IPS-20b (cell line): ENCODE results near the gene HHATL.

Experiments
- H3K27ac ChIP-seq: one replicate; pipeline ENCODE4 v1.5.1; 2013; ENCODE audit warnings: low read length
- H3K27me3 ChIP-seq: 2 replicates; pipeline ENCODE4 v1.6.1; 2013; ENCODE audit warnings: mild to moderate bottlenecking, low read length, inconsistent platforms; ENCODE audit not compliant: insufficient read depth
- H3K36me3 ChIP-seq: 2 replicates; pipeline ENCODE4 v1.6.1; 2013; ENCODE audit warnings: low read depth, mild to moderate bottlenecking, inconsistent platforms, low read length, moderate library complexity; ENCODE audit not compliant: insufficient read depth
- H3K4me1 ChIP-seq: 2 replicates; pipeline ENCODE4 v1.6.1; 2013; ENCODE audit warnings: mild to moderate bottlenecking, control low read depth, inconsistent platforms, low read length, moderate library complexity; ENCODE audit not compliant: insufficient read depth
- H3K4me3 ChIP-seq: 2 replicates; pipeline ENCODE4 v1.5.1; 2013; ENCODE audit warnings: mild to moderate bottlenecking, low read length, inconsistent platforms
- H3K9ac ChIP-seq: 2 replicates; pipeline ENCODE4 v1.6.1; 2013; ENCODE audit warnings: low read depth, mild to moderate bottlenecking, inconsistent platforms, low read length, moderate library complexity
- H3K9me3 ChIP-seq: 2 replicates; pipeline ENCODE4 v1.6.1; 2013; ENCODE audit warnings: mild to moderate bottlenecking, low read depth, low read length, inconsistent platforms; ENCODE audit not compliant: insufficient read depth

Gene HHATL

GRCh38 chr3:42710323-42711021, 7.9 kb upstream of the HHATL start:
- H3K27me3 ChIP-seq, result no peaks in the 10 kb centered on the region
- no peaks in the 10 kb centered on the region for H3K36me3 ChIP-seq
- H3K27ac ChIP-seq, result no peak overlapping the region
- no peak overlapping the region for H3K9ac ChIP-seq
- no peak overlapping the region for H3K4me3 ChIP-seq
- H3K4me1 ChIP-seq, result no peaks in the 10 kb centered on the region
- no peaks in the 10 kb centered on the region for H3K9me3 ChIP-seq

DNA sequence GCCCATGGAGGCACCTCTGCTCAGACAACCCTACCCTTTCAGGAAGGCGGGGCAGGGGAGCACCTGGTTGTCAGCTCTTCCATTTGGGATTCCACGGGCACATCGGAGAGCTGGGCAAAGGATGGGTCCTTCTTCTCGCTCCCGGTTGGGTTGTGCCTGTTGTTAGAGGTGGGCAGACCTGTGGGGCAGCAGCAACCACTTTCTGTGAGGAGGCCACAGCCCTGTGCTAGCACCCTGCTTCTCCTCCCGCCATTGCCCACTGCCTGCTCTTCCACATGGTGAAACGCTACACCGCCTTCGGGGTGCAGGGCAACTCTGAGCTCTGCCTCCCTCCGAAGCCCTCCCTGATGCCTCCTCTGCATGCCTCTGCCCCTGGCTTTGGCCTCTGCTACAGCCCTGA, 7.0 kb upstream of the HHATL start:
- Histone ChIP-seq H3K27ac (no peak overlapping the region), H3K4me1 (no peaks in the 10 kb centered on the region), H3K27me3 (no peaks in the 10 kb centered on the region), H3K9me3 (no peaks in the 10 kb centered on the region), H3K36me3 (no peaks in the 10 kb centered on the region), H3K4me3 (no peak overlapping the region), H3K9ac (no peak overlapping the region)

- no peaks in the 10 kb centered on the region for H3K27me3 ChIP-seq
- no peaks in the 10 kb centered on the region for H3K4me1 ChIP-seq
- no peaks in the 10 kb centered on the region for H3K9me3 ChIP-seq
- H3K9ac ChIP-seq, result no peak overlapping the region
- H3K27ac ChIP-seq, result no peak overlapping the region
- H3K36me3 ChIP-seq, result no peaks in the 10 kb centered on the region
- no peak overlapping the region for H3K4me3 ChIP-seq
Measured at GRCh38 chr3:42708611-42709151, 6.1 kb upstream of the HHATL start.

- H3K4me3 ChIP-seq, result no peak overlapping the region
- no peaks in the 10 kb centered on the region for H3K36me3 ChIP-seq
- H3K9me3 ChIP-seq, result no peaks in the 10 kb centered on the region
- H3K27ac ChIP-seq, result no peak overlapping the region
- no peaks in the 10 kb centered on the region for H3K27me3 ChIP-seq
- no peaks in the 10 kb centered on the region for H3K4me1 ChIP-seq
- H3K9ac ChIP-seq, result no peak overlapping the region
Measured at GRCh38 chr3:42707620-42708355, 5.2 kb upstream of the HHATL start.

GRCh38 chr3:42706721-42707619, 4.4 kb upstream of the HHATL start:
- H3K36me3 ChIP-seq, result no peaks in the 10 kb centered on the region
- H3K27ac ChIP-seq, result no peak overlapping the region
- H3K4me3 ChIP-seq, result no peak overlapping the region
- H3K4me1 ChIP-seq, result no peaks in the 10 kb centered on the region
- H3K27me3 ChIP-seq, result no peaks in the 10 kb centered on the region
- no peaks in the 10 kb centered on the region for H3K9me3 ChIP-seq
- H3K9ac ChIP-seq, result no peak overlapping the region

DNA sequence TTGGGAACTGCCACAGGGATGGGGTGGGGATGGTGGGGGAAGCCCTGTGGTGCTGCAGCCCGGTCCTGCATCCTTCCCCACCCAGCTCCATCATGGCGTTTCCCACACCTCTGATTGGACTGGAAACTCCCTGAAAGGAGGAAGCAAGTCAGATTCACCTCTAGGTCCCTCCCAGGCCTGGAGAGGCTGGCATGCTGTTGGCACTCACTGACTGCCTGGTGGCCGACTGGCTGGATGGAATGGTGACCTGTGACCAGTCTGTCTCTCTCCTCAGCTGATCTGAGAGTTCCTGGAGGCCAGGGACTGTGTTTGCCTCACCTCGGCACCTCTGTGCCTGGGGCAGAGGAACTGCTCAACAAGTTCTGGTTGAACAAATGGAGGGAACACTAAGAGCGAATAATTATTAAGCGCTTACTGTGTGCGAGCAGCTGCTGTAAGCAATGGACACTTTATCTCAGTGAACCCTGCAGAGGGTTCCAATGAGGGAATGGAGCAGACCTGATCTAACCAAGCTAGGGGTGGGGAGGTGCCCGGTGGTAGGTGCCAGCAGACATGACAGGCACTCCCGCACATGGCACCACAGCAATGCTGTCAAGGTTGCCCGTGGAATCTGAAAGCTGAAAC, 3.5 kb upstream of the HHATL start:
- Histone ChIP-seq H3K9me3 (no peaks in the 10 kb centered on the region), H3K27me3 (no peaks in the 10 kb centered on the region), H3K9ac (no peak overlapping the region), H3K4me3 (no peak overlapping the region), H3K36me3 (no peaks in the 10 kb centered on the region), H3K4me1 (no peaks in the 10 kb centered on the region), H3K27ac (no peak overlapping the region)

DNA sequence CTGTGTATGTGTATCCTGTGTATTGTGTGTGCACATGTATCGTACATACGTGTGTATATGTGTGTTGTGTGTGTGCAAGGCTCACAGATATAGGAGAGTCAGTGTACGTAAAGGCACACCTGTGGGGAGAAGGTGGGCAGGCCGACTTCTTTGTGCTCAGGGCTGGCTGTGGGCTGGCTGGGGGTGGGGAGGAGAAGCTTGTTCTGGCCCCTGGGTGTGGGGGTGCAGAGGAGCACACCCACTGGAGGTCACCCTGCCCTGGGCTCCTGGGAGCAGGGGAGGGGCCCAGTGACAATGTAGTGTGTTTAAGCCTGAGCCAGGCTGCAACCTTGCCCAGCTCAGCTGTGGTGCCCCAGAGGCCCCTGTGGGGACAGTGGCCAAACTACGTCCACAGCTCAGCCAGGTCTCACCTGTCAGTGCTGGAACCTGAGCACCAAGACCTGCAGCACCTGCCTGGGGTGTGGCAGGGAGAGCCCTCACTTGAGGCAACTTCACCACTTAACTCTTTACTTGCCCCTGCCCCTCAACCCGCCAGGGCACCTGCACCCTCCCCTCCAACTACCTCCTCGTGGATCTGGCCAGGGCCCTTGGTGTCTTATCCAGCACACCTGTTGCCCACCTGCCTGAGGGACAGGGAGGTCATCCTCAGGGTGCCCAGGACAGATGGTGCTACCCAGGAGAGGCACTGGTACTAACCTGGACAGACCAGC, 2.6 kb upstream of the HHATL start:
- no peaks in the 10 kb centered on the region for H3K9me3 ChIP-seq
- no peak overlapping the region for H3K4me3 ChIP-seq
- no peak overlapping the region for H3K9ac ChIP-seq
- H3K27me3 ChIP-seq, result no peaks in the 10 kb centered on the region
- H3K36me3 ChIP-seq, result no peaks in the 10 kb centered on the region
- H3K4me1 ChIP-seq, result no peaks in the 10 kb centered on the region
- no peak overlapping the region for H3K27ac ChIP-seq

DNA sequence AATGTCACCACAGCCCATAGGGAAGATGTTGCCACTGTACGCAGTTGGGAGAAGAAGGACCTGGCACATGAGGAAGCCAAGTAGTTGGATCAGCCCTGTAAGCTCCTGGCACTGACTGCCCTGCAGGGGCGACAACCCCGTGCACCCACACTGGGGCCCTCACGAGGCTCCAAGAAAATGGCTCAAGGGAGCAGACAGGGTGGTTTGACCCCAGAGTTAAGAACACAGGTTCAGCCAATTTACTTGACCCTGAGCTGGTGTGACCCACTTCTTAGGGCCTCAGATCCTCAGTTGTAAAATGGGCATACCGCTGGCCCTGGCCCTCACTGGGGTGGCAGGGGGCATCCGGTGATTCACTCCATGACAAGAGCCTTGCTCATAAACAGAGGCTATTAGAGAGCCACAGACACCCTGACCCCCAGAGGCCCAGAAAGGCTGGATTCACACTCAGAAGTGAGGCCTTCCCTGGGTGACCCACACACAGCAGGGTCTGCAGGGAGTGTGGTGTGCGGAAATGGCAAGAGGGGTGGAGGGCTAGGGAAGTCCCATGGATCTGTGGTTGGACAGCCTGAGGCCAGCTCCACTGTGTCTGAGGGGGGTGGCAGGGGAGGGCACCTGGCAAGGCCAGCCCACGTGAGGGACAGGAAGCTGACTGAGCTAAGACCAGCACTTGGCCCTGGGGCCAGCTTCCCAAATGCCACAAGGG, 1.7 kb upstream of the HHATL start:
- Histone ChIP-seq H3K4me3 (no peak overlapping the region), H3K9me3 (no peaks in the 10 kb centered on the region), H3K36me3 (no peaks in the 10 kb centered on the region), H3K4me1 (no peaks in the 10 kb centered on the region), H3K9ac (no peak overlapping the region), H3K27ac (no peak overlapping the region), H3K27me3 (no peaks in the 10 kb centered on the region)

DNA sequence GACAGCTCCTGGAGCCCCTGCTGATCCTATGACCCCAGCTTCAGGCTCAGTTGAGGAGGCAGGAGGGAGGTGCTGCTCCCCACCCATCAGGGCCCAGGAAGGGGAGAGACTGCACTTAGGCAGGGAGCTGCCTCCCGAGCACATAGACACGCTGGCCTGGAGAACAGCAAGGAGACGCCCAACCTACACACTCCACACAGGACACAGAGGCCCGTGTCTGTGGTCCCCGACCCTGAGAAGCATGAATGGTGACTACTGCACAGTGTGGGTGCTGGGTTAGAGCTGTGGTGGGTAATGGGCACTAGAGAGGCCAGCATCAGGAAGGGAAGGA, 1.1 kb upstream of the HHATL start:
- H3K9ac ChIP-seq, result no peak overlapping the region
- H3K27ac ChIP-seq, result no peak overlapping the region
- no peaks in the 10 kb centered on the region for H3K36me3 ChIP-seq
- no peaks in the 10 kb centered on the region for H3K27me3 ChIP-seq
- no peak overlapping the region for H3K4me3 ChIP-seq
- no peaks in the 10 kb centered on the region for H3K9me3 ChIP-seq
- H3K4me1 ChIP-seq, result no peaks in the 10 kb centered on the region

- Histone ChIP-seq H3K27me3 (no peaks in the 10 kb centered on the region), H3K4me3 (no peak overlapping the region), H3K4me1 (no peaks in the 10 kb centered on the region), H3K36me3 (no peaks in the 10 kb centered on the region), H3K9me3 (no peaks in the 10 kb centered on the region), H3K9ac (no peak overlapping the region), H3K27ac (no peak overlapping the region)
Measured at GRCh38 chr3:42702982-42703694, 540 bp upstream of the HHATL start.
